Hematopoietic multipotent progenitor cell treated with erythropoietin and hydrocortisone succinate and interleukin-3 and kit ligand, for 15 days (in vitro differentiated cells): Measurements from ENCODE around the gene GRIA4.

Experiments
- DNase-seq: peaks from one replicate; pipeline ENCODE4 v3.0.0-alpha.2; 2015; ENCODE audit warnings: low spot score

GRIA4 gene

DNA sequence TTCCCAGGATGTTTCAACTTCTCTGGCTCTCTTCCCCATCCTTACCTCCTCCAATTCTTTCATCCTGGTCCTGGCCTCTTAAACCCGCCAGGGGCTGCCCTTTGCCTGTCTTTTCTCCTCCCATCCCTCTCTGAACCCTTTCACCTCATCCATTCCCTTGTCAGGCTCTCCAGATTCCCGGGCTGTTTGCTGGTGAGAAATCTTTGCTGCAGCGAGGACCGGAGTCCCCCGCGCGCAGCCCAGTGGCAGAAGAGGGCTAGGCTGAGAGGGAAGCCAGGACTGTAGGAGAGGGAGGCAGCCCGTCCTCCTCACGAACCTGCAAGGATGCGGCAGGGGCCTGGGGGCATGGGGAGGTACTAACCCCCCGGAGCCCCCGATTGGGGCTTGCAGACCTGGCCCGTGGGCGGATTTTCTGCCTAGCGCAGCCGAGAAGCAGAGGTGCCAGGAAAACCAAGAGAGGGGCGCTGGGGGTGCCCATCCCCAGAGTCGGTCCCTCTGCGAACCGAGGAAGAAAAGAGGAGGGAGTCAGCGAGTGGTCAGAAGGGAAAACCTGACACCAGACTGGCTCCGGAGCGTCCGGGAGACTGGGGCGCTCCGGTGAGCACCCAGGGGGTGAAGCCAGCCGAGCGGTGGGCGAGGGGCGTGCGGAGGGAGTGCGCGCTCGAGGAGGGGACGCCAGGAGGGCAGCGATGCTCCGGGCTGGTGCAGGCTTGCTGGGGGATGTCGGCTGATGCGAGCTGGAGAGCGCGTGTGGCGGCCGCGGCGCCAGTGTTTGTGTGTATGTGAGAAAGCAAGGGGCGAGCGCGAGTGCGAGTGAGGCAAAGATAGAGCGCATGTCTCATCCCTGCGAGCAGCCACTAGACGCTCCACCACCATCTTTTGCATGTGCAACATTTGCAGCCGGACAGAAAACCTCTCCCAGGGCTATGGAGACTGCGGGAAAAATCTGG lies at the start of gene GRIA4:
TSS of gene GRIA4 (plus strand) at position 242 of the 950 bp plus-strand sequence. CDS start 925 bp downstream, outside the sequence.
- DNase-seq = no peak

DNA sequence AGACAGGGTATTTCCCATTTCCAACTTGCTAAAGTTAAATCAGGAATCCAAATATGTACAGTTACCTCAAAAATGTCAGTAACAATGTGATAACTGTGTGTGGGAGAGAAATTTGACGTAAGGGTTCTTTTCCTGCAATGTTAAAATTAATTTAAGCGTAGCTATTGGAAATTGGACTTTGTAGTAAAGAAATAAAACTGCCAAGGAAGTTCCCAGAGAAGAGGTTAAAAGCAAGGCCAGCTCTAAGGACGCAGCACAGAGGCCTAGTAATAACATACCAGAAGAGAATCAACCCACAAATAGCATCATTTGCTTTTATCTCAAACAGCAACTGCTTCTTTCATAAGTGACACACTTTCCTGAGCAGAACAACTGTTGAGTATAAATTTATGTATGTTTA lies 36.8 kb upstream of the GRIA4 start:
- no peak for DNase-seq

DNA sequence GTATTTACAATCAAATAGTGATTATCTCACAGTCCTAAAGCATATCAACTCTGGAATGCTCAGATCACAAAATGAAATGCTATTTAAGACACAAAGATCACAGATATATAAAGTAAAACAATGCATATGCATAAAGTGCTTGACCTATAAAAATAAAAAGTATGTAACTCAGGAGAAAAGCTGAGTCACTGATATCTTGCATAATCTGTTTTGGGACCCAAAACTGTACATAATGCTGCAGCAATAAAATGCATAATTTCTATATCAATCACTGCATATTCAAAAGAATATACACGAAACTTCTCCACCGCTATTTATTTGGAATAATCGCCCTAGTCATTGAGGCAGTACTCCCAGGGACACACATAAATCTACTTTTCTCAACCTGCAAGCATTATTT lies 34.9 kb upstream of the GRIA4 start:
- no peak for DNase-seq

DNA sequence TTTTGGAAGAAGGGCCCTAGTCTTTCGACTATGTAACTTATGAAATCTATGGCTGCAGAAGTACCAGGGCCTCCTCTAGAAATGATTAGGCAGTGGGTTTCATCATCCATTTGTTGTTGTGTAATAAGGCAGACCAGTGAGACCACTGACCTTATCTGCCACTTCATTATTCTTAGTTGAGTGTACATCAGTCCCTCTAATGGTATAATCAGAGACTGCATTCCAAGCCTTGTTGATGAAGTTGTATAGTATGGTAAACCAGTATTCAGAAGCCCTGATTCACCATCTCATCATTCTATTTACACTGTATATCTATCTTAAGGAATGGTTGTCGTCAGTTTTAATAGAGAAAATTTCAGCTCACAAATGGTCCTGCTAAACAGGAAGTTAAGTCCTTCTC lies 32.2 kb upstream of the GRIA4 start:
- DNase-seq = no peak

DNA sequence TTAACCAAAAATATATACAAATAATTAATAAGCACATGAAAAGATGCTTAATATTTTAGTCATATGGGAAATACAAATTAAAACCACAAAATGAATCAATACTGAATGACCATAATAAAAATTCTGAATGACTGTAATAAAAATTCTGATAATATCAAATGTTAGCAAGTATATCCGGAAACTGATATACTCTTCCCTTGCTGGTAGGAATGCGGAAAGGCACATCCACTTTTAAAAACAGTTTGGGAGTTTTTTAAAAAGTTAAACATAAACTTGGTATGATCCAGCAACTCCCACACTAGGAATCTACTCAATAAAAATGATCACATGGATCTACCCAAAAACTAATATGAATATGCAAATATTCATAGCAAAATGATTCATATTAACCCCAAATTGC lies 30.8 kb upstream of the GRIA4 start:
- no peak for DNase-seq

DNA sequence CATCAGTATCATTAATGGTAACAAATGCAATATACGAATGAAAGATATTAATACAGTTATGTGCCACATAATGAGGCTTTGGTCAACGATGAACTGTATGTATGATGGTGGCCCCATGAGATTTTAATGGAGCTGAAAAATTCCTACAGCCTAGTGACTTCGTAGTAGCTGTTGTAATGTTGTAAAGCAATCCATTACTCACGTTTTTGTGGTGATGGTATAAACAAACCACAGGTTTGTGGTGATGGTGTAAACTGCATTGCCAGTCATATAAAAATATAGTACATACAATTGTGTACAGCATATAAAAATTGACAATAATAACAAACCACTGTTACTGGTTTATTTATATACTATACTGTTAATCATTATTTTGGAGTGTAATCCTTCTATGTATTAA lies 27.4 kb upstream of the GRIA4 start:
- no peak for DNase-seq

DNA sequence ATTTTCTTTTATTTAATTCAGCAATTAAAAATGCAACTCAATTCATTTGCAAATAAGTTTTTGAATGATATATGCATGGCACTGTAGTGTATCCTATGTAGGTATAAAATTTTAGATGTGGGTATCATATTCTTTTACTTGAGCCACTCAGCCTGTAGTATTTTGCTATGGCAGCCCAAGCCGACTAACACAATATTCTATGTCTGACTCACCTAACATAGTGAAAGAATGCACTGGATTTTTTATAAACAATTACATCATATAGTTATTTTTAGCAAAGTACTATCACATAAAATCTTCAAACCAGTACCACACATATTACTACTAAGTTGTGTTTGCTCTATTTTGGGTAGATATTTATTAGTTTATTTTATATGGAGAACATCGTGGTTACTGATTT lies 21.9 kb upstream of the GRIA4 start:
- no peak for DNase-seq

DNA sequence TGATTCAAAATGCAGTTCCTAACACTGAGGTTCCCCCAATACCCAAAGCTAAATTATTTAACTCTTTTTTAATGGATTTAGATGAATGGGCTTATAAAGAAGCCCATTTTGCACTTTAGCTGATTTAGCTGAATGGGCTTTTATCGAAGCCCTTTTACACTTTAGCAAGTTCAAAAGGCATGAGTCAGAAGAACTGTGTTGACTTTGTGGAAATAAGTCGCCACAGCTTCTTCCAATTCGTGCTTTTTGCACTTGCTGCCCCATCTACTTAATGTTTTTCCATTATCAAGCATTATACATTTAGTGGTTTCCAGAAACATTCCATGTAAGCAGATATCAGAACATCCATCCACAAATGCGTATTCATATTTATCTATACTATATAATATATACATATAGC lies 20.5 kb upstream of the GRIA4 start:
- no peak for DNase-seq

DNA sequence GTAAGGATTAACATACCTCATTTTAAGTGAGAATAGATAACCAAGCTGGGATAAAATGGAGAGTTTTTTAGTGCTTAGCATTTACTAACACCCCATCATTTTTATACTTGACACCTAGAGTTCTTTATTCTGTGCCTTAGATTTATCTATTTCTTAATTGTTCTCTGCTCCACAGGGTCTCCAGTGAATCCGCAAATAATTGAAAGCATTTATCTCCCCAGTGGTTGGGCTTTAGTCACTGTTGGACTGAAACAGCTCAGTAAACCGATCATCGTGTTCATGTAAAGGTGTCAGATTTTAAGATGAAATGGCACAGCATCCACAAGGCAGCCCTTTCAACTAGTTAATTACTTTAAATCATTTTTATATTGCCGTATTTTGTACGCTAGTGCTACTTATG lies 17.8 kb upstream of the GRIA4 start:
- no peak for DNase-seq

DNA sequence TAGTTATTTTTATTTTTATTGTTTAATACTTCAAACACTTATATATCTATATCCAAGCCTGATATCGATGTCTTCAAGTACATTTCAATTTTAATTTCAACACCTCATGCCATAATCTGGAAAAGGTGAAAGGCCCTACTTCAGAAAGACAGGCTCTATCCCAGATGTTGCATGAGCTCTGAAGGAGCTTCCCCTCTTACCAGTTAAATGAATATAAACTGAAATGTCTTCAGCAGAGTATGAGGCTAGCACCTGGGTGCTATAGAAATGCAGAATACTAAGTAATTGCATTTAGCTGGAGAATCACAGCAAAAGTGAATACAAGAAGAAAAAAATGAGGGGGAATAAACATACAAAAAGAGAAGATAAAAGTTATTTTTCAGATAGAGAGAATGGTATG lies 11.5 kb upstream of the GRIA4 start:
- no peak for DNase-seq

DNA sequence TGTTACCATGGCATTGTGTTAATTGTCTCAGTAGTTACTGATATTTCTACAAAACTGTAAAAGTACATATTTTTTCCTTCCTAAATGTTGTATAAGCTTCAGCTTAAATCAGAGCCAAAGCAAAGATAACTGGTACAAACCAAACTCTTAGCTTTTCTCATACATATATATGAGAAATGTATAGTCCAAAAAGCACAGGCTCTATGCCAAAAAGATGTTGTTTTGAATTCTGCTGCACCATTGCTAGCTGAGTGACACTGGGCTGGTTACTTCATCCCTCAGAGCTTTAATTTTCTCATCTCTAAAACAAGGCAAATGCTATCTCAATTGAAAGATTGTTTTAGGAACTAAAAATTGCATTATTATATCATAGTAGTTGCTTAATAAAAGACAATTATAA lies 6.7 kb upstream of the GRIA4 start:
- no peak for DNase-seq

DNA sequence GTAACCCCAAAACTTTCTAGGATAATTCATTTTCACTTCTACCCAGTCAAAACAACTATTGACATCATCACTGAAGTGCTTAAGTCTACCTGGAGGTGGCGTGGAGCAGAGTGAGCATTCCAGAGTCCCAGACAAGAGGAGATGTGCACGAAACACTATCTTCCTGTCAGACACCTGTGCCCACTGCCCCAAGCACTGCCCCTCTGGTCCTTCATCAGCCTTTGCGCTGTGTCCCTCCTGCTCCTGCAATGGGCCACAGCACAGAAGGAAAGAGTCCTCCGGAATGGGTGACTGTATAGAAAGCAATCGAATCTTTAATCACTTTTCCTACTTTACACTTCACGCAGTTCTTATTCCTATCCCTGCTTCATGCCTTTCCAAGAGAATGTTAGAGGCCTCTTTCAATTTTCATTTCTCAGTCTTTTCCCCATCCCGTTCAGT lies 512 bp upstream of the GRIA4 start:
- no peak for DNase-seq

DNA sequence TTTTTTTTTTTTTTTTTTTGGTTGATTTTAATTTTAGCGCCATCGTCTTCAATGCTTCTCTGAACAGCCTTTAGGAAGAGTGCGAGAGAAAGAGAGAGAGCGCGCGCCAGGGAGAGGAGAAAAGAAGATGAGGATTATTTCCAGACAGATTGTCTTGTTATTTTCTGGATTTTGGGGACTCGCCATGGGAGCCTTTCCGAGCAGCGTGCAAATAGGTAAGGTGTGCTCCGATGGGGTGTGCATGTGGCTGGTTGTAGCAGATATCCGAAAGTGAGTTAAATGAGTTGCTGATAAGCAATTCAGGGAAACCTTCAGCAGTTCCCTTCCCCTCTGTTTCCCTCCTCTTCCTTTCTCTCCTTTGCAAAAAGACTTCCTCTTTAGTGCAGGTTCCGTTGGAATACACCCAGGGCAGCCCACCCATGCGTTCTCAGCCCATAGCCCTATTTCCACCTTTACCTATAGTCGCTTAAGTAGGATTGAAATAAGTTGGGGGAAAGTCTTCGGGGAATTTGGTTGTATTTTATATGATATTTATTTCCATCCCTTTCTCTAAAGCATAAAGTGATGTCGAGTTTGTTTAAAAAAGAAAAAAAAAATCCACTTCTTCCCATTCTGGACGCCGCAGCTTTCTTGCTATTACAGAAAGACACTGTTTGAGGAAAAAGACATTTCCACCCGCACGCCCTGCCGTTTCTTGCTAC lies 1.1 kb downstream of the GRIA4 start:
- DNase-seq = no peak

DNA sequence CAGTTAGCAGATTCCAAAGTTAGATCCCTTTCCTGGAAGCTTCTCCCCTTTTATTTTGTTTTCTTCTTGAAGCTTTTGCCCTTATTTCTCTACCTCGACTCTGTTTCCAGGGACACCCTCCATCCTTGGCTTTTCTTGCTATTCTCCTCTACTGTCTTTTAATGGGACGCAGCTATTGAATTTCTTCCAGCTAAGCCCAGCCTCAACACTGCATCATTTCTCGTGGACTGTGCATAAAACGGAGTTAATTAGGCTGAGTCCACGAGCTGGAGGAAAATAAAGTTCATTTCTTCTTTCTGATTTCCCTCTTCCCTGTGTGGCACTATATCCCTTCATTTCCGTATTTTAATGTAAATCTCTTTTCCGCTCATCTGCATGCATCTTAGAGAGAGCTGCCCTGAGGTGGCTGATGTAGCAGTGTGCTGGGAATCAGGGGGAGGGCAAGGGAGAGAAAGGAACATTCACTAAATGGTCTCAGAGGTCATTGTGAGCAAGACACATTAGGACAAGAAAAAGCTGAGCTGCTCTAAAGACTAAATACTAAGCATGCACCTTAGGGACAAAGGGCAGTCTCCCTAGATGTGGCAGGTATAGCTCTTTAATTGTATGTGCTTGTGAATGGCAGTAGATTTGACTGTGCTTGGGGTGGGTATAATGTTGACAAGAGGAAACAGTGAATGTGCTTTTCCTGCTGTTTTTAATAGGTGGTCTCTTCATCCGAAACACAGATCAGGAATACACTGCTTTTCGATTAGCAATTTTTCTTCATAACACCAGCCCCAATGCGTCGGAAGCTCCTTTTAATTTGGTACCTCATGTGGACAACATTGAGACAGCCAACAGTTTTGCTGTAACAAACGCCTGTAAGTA lies 1.9 kb downstream of the GRIA4 start:
- no peak for DNase-seq

DNA sequence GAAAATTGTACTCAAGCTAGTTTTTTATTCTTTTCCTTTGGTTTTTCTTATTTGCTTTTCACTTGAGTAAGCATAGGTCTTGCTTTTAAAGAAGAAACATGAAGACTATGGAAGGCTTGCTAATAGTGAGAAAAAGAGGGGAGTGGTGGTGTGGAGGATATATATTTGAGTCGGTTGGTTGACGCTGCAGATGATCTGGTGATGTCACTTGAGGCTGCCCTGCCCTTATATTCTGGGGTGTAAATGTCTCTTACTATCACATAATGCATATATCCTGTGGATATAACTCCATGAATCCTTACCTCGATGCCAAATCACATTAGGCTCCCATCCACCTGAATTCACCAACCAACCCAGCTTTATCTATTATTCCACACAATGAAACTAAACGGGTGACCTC lies 2.9 kb downstream of the GRIA4 start:
- no peak for DNase-seq

DNA sequence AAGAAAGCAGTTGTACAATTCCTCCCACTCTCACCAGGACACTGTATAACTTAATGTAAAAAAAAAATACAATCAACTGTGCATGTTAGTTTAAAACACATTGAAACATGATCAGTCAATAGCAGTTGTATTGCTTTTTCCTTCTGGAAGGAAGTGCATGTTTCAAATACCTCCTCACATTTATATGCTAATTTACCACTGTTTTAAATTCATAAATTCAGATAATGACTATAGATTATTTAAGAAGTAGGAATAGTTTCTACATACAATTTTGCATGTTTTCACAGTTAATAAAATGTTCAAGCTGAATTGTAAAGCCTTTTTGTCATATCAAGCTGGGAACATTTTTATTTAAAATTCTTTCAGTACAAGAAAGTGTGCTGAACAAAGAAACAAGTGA lies 3.3 kb downstream of the GRIA4 start:
- no peak for DNase-seq

DNA sequence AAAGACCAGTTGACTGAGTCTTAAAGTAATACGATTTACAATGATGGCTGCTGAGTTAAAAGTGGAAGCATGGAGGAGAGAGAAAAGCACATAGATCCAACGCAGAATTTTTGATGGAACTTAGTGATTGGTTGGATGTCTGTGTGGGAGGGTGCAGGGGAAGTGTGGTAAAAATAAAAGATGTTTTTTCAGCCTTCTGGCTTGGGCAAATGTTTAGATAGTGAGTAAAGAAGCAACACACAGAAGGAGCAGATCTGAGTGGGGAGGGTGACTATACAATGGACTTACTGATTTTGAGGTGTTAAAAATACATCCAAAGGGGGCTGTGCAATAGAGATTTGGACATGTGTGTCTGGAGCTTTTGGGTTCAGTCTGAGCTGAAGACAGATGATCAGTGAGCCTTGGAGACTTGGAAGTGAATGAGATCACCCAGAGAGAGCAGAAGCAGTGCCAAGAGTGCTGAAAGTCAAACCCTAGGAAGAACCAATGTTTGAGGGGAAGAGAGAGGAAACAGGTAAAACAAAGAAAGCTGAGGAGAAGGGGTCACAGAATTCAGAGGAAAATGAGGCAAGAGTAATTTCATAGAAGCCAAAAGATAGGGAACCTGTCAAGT lies 8.6 kb downstream of the GRIA4 start:
- DNase-seq = no peak

DNA sequence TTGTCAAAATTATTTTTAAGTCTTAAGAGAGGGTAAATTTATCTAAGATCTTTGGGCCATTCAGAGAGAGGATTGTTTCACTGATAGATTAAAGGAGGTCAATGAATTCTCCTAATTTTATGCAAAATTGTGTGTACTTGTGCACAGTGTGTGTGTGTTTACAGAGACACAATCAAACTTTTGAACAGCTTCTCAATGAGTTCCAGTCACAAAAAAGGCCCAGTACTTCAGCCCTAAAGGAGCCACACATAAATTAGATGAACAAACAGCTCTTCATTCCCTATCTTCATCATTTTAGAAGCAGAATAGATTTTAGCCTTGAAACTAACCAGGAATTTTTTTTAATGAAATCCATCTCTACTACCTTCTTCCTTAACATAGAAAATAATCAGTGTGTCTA lies 9.7 kb downstream of the GRIA4 start:
- no peak for DNase-seq

DNA sequence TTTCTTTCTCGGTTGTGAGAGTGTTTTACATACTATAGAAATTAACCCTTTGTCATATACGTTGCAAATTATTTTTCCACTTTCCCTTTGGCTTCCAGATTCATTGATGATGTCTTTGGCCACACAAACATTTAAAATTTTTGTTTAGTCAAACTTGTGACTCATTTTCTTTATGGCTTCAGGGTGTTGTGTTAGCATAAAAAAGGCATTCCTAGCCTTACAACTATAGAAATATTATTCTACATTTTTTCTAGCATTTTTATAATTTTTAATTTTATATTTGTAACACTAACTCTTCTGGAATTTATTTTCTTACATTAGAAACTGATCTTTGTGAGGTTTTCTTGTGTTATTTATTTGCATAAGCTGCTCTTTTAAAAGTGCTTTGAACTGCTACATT lies 12.1 kb downstream of the GRIA4 start:
- no peak for DNase-seq

DNA sequence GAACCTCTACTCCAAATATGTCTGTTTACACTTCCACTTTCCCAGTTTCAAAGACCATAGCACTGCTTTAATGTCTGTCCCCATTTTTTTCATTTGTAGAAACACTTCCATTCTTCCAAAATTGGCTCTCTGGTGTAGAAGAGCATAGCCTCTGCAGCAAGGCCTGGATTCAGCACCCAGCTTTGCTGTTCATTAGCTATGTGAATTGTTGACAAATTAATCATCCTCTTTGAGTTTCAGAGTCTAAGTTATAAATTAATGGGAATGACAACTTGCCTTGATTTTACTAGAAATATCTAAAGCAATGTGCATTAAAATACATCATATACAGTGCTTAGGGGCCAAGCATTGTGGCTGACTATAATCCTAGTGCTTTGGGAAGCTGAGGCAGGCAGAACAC lies 22.4 kb downstream of the GRIA4 start:
- DNase-seq = no peak

DNA sequence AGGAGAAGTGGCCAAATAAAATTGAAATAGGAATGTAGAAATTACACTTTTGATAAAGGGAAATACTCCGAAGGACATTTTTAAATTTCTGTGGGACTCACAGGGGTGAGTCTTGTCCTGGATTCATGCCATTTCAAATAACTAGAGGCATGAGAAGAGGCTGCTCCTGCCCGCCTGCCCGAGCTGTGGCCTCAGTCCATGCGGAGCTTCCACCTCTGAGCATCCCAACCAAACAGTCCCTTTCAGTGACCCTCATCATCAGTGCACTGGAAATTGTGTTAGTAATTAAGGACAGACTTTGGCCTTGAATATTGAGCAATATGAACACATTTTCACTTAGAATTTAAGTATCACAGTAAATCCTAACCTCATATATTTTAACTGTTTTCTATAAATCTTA lies 25.6 kb downstream of the GRIA4 start:
- DNase-seq = no peak

DNA sequence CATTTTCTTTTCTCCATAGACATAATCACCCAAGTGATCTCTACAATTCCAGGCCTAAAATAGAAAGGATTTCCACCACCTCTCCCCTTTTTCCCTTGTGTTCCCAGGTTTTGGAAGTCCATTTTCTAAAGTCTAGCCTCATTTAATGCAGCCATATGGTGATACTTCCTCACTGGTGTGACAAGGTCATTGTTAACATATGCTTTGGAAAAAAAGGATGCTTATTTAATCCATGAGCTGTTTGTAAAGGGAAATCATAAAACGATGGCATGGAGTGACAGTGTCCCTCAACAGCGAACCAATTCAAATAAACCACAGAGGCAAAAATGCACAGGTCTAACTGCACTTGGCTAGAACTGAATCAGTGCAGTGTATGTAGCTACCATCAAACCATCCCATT lies 26.6 kb downstream of the GRIA4 start:
- no peak for DNase-seq
